Inferior parietal cortex (tissue), 1 donor: ENCODE results near the gene WWOX.
"Not testable (repeated sequence)": the region's sequence is repeated elsewhere in the genome, so short reads cannot be mapped to it uniquely, and the experiment has no call there.

Experiments used
- DNase-seq: peaks from one replicate; pipeline ENCODE4 v3.0.0-alpha.2; 2016; ENCODE audit errors: extremely low spot score

WWOX gene

DNA sequence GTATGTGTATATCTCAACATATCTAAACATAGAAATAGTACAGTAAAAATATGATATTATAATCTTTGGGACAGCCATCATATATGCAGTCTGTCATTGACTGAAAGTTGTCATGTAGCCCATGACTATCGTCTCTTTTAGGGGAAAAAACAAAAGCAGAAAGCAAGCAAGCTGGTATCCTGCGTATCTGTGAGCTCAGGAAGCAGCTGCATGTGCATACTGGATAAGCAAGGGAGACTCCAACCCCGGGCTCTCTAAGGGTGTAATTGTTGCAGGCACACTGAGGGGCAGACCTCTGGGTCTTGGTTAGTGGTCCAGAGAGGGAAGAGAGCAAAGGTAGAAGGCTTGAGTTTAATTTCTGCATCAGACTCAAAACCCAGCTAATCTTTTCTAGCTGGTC is 920.0 kb downstream of the WWOX start:
- no peak for DNase-seq

DNA sequence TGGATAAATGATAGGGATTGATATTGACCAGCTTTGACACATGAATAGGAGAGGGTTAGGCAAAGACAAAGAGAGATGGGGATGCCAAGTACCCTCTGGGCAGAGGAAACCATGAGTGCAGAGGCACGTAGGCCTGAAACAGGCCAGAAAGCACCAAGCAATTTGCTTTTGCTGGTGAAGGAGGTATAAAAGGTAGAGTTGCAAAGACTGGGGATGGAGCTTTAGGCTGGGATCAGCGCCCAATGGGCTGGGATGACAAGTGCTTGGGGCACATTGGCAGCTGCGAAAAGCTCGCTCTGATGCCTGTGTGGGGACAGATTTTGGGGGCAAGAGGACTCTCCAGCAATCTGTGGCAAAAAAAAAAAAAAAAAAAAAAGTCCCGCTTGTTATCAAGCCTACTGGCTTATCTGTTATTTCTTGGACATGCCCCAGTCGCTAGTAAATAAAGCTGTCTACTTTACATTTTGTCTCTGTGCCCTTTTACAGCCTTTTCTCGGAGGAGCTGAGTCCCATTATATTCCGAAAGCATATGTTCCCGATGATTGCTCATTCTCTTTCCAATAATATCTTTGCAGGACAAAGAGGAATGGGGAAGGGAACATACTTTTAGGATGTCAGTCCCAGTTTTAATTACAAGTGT is 922.7 kb downstream of the WWOX start:
- DNase-seq = no peak

DNA sequence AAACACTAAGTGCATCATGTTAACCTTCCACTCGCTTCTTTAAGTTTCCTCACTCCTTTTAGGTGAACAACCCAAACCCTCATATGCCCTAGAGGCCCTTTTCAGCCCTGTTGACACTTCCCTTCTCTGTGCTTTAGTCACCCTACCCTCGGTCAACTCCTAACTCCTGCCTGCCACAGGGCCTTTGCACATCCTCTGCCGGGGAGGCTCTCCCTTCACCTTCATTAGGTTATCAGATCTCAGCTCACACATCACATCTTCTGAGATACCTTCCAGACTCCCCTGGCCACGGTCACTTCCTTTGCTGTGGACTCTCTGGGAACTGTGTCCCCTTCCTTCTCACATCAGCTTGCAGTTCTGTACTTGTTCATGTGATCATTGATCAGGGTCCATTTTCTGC is 926.7 kb downstream of the WWOX start:
- DNase-seq = no peak

DNA sequence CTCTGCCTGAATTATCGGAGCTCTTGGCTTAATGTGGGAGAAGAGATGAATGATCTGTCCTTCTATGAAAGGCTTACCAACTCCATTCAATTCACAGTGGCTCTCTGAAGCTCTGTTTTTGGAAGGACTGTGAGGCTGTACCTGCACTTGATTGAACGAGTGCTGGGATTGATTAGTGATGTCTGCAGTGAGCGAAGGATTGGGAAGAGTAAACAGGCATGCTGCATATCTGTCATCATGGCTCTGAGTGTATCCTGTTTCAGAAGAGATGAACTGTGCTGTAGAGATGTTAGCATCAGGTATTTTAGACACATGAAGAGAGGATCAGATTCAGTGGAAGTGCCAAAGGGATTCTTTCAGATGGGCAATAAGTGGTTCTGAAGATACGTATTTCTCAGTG is 937.1 kb downstream of the WWOX start:
- DNase-seq = no peak

DNA sequence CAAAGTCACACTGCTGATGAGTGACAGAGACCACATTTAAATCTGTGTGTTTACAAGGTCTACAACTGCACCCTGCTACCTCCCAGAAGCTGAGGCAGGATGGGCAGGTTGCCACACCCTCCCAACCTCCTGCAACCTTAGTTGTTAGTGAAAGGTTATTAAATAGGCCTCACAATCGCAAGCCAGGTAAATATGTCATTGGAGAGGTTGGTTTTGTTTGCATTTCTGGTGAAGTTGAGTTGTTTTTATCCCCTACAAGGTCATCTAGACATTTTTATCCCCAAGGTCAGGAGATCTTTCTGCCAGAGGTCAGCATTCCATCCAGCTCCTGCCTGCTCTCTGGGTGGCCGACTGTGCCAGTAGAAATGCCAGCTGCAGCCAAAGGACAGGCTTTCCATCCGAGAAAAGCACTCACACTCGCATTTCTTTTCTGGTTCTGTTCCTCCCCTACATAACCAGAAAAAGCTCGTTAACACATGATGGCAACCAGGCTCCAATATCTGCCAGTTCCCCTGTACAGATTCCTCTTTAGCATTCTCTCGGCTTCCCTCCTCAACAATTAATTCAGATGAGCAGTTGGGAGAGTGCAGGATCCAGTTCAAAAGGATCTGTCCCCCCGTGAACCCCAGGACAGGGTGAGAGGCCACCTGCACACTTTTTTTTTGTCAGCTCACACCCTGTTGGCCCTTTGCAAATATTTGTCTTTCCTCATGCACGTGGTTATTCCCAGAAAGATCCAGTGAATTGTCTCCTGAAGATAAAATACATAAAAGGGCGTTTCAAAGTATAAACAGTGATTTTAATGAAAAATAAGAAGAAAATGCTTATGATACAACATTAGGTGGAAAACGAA is 938.3 kb downstream of the WWOX start:
- DNase-seq = no peak

DNA sequence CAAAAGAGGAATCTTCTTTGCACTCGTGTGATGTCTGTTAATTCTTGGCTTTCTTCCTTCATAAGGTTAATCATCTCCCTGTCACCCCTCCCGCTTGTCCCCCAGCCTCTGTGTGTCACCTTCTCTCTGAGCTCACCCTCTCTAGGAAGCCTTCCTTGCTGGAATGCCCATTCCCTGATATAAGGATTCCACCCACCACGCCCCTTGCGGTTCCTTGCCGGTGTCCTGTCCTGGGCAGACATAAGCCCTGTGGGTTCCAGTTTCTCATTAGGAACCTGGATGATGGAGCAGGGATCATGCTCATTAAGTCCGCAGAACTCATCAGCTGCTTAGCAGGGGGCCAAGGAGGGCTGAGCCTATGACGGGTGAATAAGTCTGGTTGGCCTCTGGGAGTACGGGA is 941.8 kb downstream of the WWOX start:
- DNase-seq = no peak

DNA sequence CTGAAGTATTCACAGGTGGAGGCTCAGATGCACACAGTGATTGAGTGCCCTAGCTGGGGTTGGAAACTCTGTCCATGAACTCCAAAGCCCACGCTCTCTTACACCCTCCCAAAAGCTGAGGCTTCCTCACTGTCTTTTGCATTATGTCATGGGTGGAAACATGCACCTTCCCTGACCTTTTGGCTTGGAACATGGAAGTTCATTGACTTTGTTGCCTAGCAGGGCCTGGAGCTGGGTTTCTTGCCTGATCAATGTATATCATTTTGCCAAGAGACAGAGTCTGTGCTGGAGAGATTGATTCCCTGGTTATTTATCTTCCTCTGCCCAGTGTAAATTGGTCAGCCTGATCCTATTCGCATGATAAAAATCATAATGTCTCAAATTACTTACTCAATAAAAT is 942.7 kb downstream of the WWOX start:
- no peak for DNase-seq

DNA sequence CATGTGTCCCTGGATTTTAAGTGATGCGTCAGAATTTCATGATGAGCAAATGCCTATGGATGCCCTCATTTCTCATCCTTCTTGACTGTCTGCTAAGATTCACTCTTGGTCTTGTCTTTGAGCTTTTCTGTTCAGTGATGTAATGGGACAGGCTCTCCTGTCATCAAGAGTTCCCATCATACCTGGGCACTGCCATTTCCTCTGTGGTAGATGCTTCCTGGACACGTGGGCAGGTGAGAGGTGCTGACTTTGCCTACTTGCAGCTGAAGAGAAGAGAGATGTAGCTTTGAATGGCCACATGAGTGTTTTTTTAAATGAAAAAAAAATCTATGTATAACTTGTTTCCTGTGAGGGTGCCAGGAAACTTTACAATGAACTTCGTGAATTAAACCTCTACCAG is 943.4 kb downstream of the WWOX start:
- DNase-seq = no peak

DNA sequence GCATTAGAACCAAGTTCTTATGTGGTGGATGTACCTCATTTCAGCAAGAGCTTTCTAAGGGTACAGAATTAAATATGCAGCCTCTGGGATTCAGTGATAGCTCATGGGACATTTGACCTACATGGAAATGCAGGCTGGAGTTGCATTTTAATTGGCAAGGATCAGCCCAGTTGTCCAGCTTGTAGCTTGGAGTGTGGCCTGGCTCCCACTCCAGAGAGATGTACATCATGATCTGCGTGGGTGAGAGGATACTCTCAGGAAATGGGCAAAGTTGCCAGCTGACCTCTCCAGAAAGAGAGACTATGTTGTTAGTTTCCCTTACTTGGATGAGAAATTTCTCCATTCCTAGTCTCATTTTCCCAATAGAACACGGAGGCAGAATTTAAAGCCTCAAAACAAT is 945.7 kb downstream of the WWOX start:
- DNase-seq = no peak

DNA sequence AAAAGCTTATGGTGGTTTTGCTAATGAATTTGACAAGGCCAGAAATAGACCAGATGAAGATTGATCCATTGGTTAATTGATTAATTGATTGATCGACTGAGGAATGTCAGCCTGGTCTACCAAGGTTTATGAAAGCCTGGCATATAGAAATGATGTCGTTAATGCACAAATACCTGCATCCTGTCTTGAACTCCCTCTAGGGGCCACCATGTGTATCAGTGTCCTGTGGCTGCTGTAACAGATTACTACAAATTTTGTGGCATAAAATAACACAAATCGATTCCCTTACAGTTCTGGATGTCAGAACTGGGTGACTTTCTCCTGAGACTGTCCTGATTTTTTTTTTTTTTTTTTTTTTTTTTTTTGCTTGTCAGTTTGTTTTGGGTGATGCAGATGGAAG is 947.9 kb downstream of the WWOX start:
- no peak for DNase-seq

DNA sequence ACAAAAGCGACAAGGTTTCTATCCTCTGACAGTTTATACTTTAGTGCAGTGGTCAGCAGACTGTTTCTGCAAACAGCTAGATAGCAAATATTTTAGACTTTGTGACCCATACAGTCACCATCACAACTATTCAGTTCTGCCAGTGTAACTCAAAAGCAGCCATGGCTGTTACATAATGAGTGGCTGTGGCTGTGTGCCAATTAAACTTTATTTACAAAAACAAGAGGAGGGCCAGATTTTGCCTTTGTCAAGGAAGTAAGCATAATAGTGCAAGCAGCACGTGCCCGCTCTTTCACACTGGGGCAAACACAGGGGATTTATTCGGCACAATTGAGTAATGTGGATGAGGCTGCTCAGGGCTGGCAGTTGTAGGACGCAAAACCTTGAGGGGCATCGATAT is 949.6 kb downstream of the WWOX start:
- no peak for DNase-seq

DNA sequence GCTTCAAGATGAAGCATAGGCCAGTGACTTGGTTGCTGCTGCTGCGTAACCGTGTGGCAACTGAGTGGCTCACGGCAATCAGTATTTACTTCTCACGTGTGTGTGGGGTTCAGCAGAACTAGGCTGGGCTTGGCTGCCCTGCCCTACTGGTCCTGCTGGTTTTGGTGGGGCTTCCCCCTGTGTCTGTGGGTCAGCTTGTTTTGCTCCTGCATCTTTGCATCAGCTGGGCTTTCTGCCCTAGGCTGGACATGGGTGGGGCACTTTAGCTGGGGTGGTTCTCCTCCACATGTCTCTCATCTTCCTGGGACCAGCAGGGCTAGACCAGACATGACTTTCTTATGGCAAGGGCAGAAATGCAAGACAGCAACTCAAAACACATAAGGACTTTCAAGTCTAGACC is 950.6 kb downstream of the WWOX start:
- no peak for DNase-seq

DNA sequence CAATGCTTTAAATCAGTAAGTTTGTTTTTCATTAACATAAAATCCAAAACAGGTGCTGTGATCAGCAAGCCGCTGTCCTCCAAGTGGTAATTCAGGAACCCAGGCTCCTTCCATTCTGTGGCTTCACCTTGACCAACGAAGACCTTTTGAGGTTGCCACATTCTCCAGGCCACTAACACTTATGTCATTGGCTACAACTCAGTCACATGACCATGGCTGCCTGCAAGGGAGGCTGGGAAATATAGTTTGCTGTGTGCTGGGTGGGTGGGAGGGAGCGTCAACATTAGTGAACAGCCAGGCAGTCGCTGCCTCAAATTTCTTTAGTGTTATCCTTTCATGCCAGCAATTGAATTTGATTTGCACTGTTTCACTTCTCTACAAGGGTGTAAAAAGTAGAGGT is 951.9 kb downstream of the WWOX start:
- no peak for DNase-seq

DNA sequence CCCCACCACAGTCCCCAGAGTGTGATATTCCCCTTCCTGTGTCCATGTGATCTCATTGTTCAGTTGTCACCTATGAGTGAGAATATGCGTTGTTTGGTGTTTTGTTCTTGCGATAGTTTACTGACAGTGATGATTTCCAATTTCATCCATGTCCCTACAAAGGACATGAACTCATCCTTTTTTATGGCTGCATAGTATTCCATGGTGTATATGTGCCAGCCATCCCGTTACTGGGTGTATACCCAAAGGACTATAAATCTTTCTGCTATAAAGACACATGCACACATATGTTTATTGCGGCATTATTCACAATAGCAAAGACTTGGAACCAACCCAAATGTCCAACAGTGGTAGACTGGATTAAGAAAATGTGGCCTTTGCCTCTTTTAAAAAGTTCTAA is 952.7 kb downstream of the WWOX start:
- not testable (repeated sequence) for DNase-seq

DNA sequence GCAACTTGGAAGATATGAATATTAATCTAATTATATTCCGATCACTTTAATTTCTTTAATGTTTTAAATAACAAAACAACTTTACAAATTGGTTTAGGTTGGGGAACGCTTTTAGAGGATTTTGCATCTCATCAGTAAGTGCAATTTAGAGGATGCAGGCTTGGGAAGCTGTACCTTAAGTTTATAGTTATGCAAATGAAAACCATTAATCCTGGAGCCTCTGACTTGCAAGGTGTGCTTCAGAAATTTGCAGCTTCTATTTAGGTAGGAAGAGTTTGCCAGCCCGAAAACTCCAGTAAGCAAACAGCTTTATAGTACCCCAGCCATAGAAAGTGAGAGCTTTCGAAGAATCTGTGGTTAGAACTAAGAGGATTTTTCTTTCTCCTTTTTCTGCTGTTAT is 954.1 kb downstream of the WWOX start:
- no peak for DNase-seq

DNA sequence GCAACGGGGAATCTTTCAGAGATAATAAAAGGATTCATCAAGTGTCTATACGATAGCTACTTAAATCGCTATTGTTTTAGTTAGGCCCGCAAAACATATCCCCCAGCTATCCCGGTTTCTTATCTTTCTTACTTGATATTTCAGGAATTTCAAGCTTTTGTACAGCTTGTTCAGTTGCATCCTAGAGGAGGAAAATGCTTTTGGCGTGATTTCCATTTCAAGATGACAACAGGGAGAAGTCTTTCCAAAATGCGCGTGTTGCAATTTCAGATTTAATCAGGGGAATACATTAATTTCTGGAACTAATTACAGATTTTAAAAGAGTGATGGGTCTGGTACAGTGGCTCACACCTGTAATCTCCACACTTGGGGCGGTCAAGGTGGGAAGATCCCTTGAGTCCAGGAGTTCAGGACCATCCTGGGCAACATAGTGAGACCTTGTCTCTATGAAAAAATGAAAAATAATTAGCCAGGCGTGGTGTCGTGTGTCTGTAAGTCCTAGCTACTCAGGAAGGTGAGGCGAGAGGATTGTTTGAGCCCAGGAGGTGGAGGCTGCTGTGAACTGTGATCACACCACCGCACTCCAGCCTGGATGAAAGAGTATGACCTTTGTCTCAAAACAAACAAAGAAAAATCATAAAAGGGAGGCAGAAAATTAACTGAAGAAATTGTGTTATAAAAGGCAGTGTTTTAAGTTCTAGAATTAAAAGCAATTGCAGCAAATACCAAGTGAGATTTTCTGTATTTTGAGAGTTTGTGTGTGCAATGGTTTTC is 954.9 kb downstream of the WWOX start:
- no peak for DNase-seq

DNA sequence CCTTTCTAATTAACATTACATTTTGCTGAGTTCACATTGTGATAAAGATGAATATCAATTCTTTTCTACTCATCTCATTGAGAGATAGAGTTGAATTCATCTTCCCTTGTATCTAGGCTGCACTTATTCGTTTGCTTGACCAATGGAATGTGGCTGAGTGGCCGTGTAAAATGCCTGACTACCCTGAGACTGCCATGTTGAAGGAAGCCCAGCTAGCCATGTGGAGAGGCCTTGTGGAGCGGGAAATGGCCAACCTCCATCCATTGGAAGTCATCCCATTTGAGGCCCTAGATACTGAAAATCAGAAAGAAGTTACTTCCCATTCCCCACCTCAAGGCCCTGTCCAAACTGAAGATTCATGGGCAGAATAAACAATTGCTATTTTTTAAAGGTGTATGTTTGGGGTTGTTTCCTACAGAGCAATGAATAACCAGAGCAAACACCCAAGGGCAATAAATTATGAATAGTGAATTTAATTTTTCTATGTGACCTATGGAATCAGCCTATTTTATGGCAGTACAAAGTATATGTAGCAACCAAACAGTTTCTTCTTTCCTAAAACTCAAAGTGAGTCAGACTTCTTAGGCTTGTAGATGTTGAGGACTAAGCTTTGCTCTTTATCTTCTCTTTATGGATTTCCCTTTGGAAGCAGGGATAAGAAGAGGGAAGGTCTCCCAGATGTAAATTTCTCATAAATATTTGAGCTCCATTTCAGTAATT is 956.0 kb downstream of the WWOX start:
- no peak for DNase-seq

DNA sequence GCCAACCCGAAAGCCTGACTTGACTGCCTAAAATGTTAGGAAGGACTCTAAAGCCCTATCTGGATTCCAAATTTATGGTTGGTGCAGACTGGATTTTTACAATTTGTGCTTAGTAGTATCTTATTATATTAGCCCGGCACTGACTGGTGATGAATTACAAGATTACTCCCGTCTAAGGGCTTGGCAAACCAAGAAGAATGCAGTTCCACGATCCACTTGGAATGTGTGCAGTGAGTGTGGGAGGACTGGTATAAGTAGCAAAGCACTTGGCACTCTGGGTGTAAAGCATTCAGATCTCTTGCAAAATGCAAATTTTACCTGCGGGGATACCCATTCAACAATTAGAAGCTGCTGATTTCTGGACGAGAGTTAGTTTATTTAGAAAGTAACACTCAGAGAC is 961.7 kb downstream of the WWOX start:
- DNase-seq = no peak

DNA sequence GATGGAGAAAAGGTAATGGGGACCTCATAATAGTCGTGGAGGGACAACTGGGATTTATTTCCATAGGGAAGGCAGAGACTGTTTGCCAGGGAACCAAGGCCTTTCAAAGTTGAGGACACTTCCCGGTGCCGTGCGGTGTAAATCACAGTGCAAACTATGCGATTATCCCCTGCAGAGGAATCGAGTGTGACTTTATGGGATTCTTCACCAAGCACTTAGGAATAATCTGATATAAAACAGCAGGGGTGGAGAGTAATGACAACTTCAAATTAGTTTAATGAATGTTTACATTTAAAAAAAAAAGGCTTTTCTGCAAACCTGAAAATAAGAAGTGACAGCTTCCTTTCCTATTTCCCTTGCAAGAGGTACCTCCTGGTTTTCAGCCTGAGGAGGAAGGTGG is 962.9 kb downstream of the WWOX start:
- no peak for DNase-seq

DNA sequence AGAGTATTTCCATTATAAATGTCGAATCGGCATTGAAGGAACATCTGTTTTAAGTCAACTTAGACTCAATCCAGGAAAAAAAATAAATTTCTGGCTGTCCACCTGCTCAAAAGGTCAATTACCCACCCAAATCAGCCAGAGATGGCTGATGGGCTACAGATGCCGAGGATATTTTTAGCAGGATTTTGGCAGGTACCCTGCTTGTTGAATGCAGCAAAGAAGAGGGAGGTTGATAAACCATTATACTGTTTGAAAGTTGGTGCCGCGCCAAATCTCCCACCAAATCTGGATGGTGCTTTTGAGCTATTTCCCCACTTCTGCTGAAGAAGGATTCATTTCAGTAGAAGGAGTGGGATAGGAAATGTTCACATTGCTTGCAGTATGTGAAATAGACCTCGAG is 963.4 kb downstream of the WWOX start:
- no peak for DNase-seq

DNA sequence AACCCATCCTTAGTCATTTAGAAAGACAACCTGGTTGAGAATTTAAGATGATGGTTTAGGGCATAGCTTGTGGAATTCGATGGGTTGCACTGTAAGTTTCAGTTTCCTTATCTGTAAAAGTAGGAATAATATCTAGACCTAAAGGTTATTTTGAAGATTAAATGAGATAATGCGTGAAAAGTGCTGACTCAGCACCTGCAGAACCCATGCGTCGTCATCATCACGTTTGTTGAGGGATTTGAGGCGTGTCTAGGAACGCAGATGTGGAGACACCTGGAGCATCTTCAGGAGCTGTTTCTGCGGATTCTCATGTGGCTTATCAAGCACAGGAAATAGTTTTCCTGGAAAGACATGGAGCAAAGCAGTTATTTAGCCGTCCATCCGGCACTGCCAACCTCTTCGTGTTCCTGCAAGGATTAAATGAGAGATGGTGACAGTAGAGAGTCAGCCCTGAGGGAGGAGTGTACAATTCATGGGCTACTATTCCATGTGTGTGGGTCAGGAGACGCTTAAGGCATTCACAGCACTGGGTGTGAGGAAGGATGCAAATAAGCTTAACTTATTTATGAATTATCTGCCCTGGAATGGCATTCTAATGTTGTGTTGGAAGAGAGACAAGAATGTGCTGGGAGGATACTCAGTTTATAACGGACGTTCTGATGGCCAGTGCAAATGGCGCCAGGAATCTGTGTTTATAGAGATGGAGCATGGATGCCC is 965.0 kb downstream of the WWOX start:
- DNase-seq = no peak

DNA sequence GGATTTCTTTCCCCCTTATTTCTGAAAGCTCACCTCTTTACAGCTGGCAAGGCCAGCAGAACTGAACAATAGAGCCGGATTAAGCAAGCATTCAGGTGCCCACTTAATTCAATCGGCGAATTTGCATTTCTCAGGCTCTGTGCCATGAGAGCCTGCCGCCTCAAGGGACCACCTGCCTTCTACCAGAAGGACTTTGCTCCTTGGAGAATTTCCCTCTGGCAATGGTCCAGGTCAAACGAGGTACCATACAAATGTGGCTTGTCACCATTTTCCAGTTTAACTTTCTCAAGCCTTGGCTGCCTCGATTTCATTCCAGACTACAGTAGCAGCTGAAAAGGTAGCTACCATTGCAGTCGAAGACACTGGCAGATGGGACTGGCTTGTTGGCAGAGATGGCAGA is 967.1 kb downstream of the WWOX start:
- DNase-seq = no peak
